GM11168 (cell line): ENCODE results near the gene UNKL.
"Not testable (repeated sequence)": the region's sequence is repeated elsewhere in the genome, so short reads cannot be mapped to it uniquely, and the experiment has no call there.

Experiments used
- in situ Hi-C: fragments of 300-500 bp; cut with MboI; formaldehyde crosslinking; loops from one replicate; pipeline ENCODE4 v1.12.0; 2022; ENCODE audit warnings: low sequenced_read_pairs; ENCODE audit not compliant: unreplicated experiment

UNKL gene

GRCh38 chr16:1447965-1448364 is 33.5 kb upstream of the UNKL start:
- in situ Hi-C loops: no loop called here

- in situ Hi-C loops: no loop called here
Measured at GRCh38 chr16:1446296-1447080, 32.0 kb upstream of the UNKL start.

- in situ Hi-C loops: no loop called here
Measured at GRCh38 chr16:1445518-1446203, 31.2 kb upstream of the UNKL start.

- in situ Hi-C loops: no loop called here
Measured at GRCh38 chr16:1444730-1445517, 30.4 kb upstream of the UNKL start.

GRCh38 chr16:1443980-1444729 is 29.7 kb upstream of the UNKL start, which contains the start of gene CCDC154:
Gene CCDC154, minus strand, starts transcription at chr16:1444556. Its CDS starts 234 bp downstream, at chr16:1444322.
- in situ Hi-C loops: no loop called here

GRCh38 chr16:1443403-1443973 is 29.0 kb upstream of the UNKL start:
- in situ Hi-C loops: no loop called here

GRCh38 chr16:1442697-1443096 is 28.2 kb upstream of the UNKL start:
- in situ Hi-C loops: no loop called here

- in situ Hi-C loops: no loop called here
Measured at GRCh38 chr16:1441391-1441829, 26.9 kb upstream of the UNKL start.

GRCh38 chr16:1439699-1440074 is 25.2 kb upstream of the UNKL start:
- in situ Hi-C loops: not testable (repeated sequence)

GRCh38 chr16:1439058-1439698 is 24.7 kb upstream of the UNKL start:
- in situ Hi-C loops: no loop called here

GRCh38 chr16:1438229-1439057 is 23.9 kb upstream of the UNKL start:
- in situ Hi-C loops: no loop called here

- in situ Hi-C loops: no loop called here
Measured at GRCh38 chr16:1437606-1438005, 23.1 kb upstream of the UNKL start.

GRCh38 chr16:1436731-1437355 is 22.3 kb upstream of the UNKL start:
- in situ Hi-C loops: no loop called here

- in situ Hi-C loops: no loop called here
Measured at GRCh38 chr16:1435921-1436697, 21.6 kb upstream of the UNKL start.

GRCh38 chr16:1434644-1435592 is 20.4 kb upstream of the UNKL start:
- in situ Hi-C loops: no loop called here

- in situ Hi-C loops: no loop called here
Measured at GRCh38 chr16:1433756-1434155, 19.3 kb upstream of the UNKL start.
